Ovary (tissue), 9 donors: ENCODE measurements around the gene CDKN2AIPNL. TPM values are rescaled to one million over a fixed set of nuclear protein-coding genes. Genes with fewer than 3 reads are reported as not detected.

Experiments
- DNase-seq, 5 donors: peaks; one replicate each; pipeline ENCODE4 v3.0.0-alpha.2; 2019 to 2020
- H3K27ac ChIP-seq, 2 donors: fragments of 200-600 bp; one replicate each; pipeline versions ENCODE4 v1.5.1 to v1.8.0; 2019 to 2022
- H3K27me3 ChIP-seq: fragments of 200-600 bp; one replicate; pipeline ENCODE4 v1.8.0; 2022
- H3K36me3 ChIP-seq: fragments of 200-600 bp; sonication (generic); one replicate; pipeline ENCODE4 v1.5.1; 2019
- H3K4me1 ChIP-seq: one replicate; pipeline ENCODE4 v1.8.1; 2013; ENCODE audit warnings: mild to moderate bottlenecking, moderate library complexity; ENCODE audit not compliant: insufficient read depth
- H3K4me3 ChIP-seq: fragments of 200-600 bp; sonication (generic); one replicate; pipeline ENCODE4 v1.5.1; 2017
- H3K9me3 ChIP-seq, 2 donors: fragments of 200-600 bp in 1 of 2; sonication (generic) in 1 of 2; one replicate each; pipeline versions ENCODE4 v1.5.1 to v1.8.1; 2013 to 2019; ENCODE audit warnings: mild to moderate bottlenecking in 1 of 2, moderate library complexity in 1 of 2
- EP300 ChIP-seq: sonication (generic); formaldehyde crosslinking; IDR thresholded peaks from one replicate; pipeline ENCODE4 v1.6.1; 2017; ENCODE audit warnings: antibody characterized with exemption
- POLR2A ChIP-seq: fragments of 450-650 bp; IDR thresholded peaks from one replicate; pipeline ENCODE4 v1.6.1; 2017; ENCODE audit warnings: antibody characterized with exemption, mild to moderate bottlenecking, moderate library complexity
- WGBS, 3 donors: extraction: QIAGEN DNeasy Blood & Tissue Kit in 1 of 3; methylation state at CpG; one replicate each; pipeline versions ENCODE4 v1.1.5 to v1.1.7; 2013 to 2017; 5-methylcytosine and 5-hydroxymethylcytosine counted together
- intact Hi-C, 4 donors: fragments of 100-400 bp; cut with DNase I; formaldehyde crosslinking; loops; one replicate each; pipeline versions ENCODE4 v1.11.0 to v1.15.1; 2022 to 2023
- polyA plus RNA-seq, 2 donors: library from polyadenylated mRNA; stranded (reverse); fragments of 200-250 nt in 1 of 2; fragments of 350-450 nt in 1 of 2; fragmentation: Illumina TruSeq in 1 of 2; extraction: RNeasy Lipid Tissue Mini Kit (QIAGEN cat#74804) in 1 of 2; gene quantifications; one replicate each; pipeline ENCODE4 v1.2.3, GENCODE V29; 2013 to 2014
- total RNA-seq, 7 donors: library from RNA; depleted of rRNA in 2 of 7; stranded (reverse); fragments of >200 nt in 2 of 7; fragmentation: NEBNext Ultra II Directional in 3 of 7; extraction: Animal tissue kit (Norgen Biotek cat#: 25700) in 3 of 7; gene quantifications; one replicate each; pipeline versions ENCODE4 v1.1.0 to v1.2.4, GENCODE V29; 2016 to 2023
- TF ChIP-seq, protein P1 (sequence below), 3 donors: fragments of 450-650 bp in 2 of 3; fragments of 200-600 bp in 1 of 3; IDR thresholded peaks; one replicate each; pipeline versions ENCODE4 v1.5.1 to v1.8.0; 2016 to 2022; ENCODE audit warnings: antibody characterized with exemption in 3 of 3, mild to moderate bottlenecking in 1 of 3
- donor health status: DM: no; HTN: no; CAD: no; lungs with moderate emphysema.
- donor health status: DM: no; HTN: no; CAD: no.
- donor health status: Bipolar disorder and iron deficiency.
- donor health status: DM: yes; HTN: yes; CAD: no.
- donor health status: DM: no; HTN: no; CAD: no.
- donor health status: DM: yes; HTN: yes; CAD: no.

The CDKN2AIPNL gene
- total and polyA plus RNA-seq, 9 donors, result 12.2 to 29.0 (median 17.7) TPM

DNA sequence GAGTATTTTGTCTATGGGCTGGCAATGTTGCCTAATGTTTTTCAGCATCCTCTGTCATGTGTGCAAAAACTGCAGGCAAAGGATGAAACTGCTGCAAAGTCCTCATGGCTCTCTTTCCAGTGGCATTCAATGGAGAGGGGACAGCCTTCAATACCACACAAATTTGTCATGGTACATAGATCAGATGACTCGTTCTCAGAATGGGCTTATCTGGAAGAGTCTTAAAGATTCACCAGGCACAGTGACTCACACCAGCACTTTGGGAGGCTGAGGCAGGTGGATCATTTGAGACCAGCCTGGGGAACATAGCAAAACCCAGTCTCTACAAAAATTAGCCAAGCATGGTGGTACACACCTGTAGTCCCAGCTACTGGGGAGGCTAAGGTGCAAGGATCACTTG is 5.3 kb downstream of the CDKN2AIPNL start:
- Histone ChIP-seq H3K27me3 (no peaks in the 10 kb centered on the region), H3K27ac (no peak overlapping the region), H3K4me3 (no peak overlapping the region), H3K4me1 (peaks cover 5% of the 10 kb centered on the region), H3K9me3 (no peaks in the 10 kb centered on the region), H3K36me3 (no peaks in the 10 kb centered on the region)
- no peak for DNase-seq
- 65 to 88% (median 72%) methylated on average over 1 of the region's 1 CpG for WGBS, 3 donors
- intact Hi-C loops, result no loop called here
- TF ChIP-seq, protein P1, sequence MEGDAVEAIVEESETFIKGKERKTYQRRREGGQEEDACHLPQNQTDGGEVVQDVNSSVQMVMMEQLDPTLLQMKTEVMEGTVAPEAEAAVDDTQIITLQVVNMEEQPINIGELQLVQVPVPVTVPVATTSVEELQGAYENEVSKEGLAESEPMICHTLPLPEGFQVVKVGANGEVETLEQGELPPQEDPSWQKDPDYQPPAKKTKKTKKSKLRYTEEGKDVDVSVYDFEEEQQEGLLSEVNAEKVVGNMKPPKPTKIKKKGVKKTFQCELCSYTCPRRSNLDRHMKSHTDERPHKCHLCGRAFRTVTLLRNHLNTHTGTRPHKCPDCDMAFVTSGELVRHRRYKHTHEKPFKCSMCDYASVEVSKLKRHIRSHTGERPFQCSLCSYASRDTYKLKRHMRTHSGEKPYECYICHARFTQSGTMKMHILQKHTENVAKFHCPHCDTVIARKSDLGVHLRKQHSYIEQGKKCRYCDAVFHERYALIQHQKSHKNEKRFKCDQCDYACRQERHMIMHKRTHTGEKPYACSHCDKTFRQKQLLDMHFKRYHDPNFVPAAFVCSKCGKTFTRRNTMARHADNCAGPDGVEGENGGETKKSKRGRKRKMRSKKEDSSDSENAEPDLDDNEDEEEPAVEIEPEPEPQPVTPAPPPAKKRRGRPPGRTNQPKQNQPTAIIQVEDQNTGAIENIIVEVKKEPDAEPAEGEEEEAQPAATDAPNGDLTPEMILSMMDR (IDR thresholded peaks at IDR 0.05), result no peak
- no peak for TF ChIP-seq POLR2A
- TF ChIP-seq EP300, result no peak

DNA sequence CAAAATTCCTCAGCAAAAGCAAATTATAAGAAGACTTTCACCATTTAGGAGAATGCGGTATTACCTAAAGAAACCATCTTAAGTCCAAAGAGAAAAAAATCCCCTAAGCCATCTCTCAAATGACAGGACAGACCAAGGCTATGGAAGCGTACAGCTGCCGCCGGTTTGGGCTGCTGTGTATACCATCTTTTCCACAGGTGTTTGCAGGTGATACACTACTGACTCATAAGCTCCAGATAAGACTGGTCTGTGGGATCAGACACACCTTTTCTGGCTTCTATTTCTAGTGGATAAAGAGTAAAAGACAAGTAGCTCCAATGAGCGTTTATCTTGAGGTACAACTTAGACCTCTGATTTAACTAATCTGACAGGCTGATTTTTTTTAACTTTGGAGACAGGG is 7.7 kb downstream of the CDKN2AIPNL start:
- intact Hi-C loops, result no loop called here
- no peaks in the 10 kb centered on the region for H3K27me3 ChIP-seq
- 92 to 94% (median 93%) methylated on average over 5 of the region's 5 CpGs for WGBS, 3 donors
- TF ChIP-seq POLR2A (no peak), EP300 (no peak)
- TF ChIP-seq, protein P1 (IDR thresholded peaks at IDR 0.05), result no peak
- H3K36me3 ChIP-seq, result no peaks in the 10 kb centered on the region
- no peak overlapping the region for H3K4me3 ChIP-seq
- no peak overlapping the region for H3K27ac ChIP-seq
- no peak for DNase-seq
- H3K9me3 ChIP-seq, result no peaks in the 10 kb centered on the region
- H3K4me1 ChIP-seq, result no peaks in the 10 kb centered on the region

DNA sequence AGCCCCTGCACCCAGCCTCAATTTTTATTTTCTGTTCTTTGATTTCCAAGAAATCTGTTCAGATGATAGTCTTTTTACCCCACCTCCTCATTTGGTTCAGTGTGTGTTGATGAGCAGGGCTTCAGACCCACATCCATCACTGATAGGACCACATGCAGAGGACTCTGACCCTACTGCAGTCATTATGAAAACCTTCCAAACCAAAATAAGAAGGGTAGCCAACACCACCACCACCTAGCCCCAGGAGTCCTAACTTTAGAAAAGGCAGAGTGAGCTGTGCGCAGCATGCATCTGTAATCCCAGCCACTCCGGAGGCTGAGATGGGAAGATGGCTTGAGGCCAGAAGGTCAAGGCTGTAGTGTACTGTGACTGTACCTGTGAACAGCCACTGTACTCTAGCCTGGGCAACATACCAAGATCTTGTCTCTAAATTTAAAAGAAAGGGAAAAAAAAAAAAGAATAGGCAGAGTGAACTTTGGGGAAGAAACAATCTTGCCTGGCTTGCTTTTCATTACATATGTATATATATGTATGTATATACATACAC is 13.0 kb downstream of the CDKN2AIPNL start:
- H3K4me3 ChIP-seq, result no peak overlapping the region
- H3K36me3 ChIP-seq, result no peaks in the 10 kb centered on the region
- DNase-seq, result no peak
- intact Hi-C loops, result no loop called here
- no peaks in the 10 kb centered on the region for H3K9me3 ChIP-seq
- H3K4me1 ChIP-seq, result peaks cover 1% of the 10 kb centered on the region
- WGBS, 3 donors, result 57 to 69% (median 67%) methylated on average over 2 of the region's 2 CpGs
- no peak overlapping the region for H3K27ac ChIP-seq
- H3K27me3 ChIP-seq, result no peaks in the 10 kb centered on the region
- no peak for TF ChIP-seq EP300
- TF ChIP-seq POLR2A, result no peak
- TF ChIP-seq, protein P1 (IDR thresholded peaks at IDR 0.05), result no peak

DNA sequence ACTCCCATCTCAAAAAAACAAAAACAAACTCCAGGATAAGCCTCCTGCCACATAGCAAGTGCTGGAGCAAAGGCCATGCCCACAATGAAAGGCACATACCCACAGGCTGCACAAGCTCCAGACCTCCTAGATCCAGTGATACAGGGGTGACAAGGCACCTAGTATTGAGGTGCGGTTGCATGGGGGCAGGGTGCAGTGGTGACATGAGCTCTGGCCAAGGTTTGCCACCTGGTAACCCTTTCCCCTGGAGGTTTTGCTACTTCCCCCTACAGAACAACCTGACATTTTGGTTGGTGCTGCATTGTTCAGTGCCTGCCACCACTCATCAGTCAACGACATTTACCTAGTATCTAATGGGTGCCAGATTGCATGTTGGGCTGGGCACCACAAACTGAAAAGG is 14.5 kb downstream of the CDKN2AIPNL start:
- H3K9me3 ChIP-seq, result no peaks in the 10 kb centered on the region
- H3K36me3 ChIP-seq, result no peaks in the 10 kb centered on the region
- H3K27me3 ChIP-seq, result no peaks in the 10 kb centered on the region
- H3K27ac ChIP-seq, result no peak overlapping the region
- DNase-seq, result no peak
- TF ChIP-seq EP300, result no peak
- TF ChIP-seq POLR2A, result no peak
- TF ChIP-seq, protein P1 (IDR thresholded peaks at IDR 0.05), result no peak
- WGBS, 3 donors, result 85 to 95% (median 88%) methylated on average over 2 of the region's 2 CpGs
- intact Hi-C loops, result no loop called here
- H3K4me1 ChIP-seq, result peaks cover 1% of the 10 kb centered on the region
- H3K4me3 ChIP-seq, result no peak overlapping the region
